Hindlimb muscle (tissue), 1 donor: Measurements from ENCODE around the gene TBC1D22B. TPM values are rescaled to one million over a fixed set of nuclear protein-coding genes. Genes with fewer than 3 reads are reported as not detected.

Experiments used
- DNase-seq: peaks from one replicate; pipeline ENCODE4 v3.0.0-alpha.2; 2013
- polyA plus RNA-seq: library from polyadenylated mRNA; unstranded; fragments of 120-200 nt; gene quantifications from one replicate; pipeline ENCODE4 v1.2.1, GENCODE V29; 2013; ENCODE audit not compliant: insufficient read length

The TBC1D22B gene
- polyA plus RNA-seq, 1 donor, result 6.8 TPM

GRCh38 chr6:37362101-37362828 is 104.7 kb downstream of the TBC1D22B start:
- no peak for DNase-seq

GRCh38 chr6:37365791-37366190 is 108.2 kb downstream of the TBC1D22B start:
- DNase-seq, result no peak

GRCh38 chr6:37366910-37367309 is 109.3 kb downstream of the TBC1D22B start:
- no peak for DNase-seq

GRCh38 chr6:37368961-37369320 is 111.4 kb downstream of the TBC1D22B start:
- DNase-seq, result no peak

GRCh38 chr6:37369321-37370201 is 112.0 kb downstream of the TBC1D22B start:
- DNase-seq, result no peak

- no peak for DNase-seq
Measured at GRCh38 chr6:37371154-37372083, 113.8 kb downstream of the TBC1D22B start.

GRCh38 chr6:37372116-37372515 is 114.5 kb downstream of the TBC1D22B start:
- no peak for DNase-seq

GRCh38 chr6:37373822-37374471 is 116.4 kb downstream of the TBC1D22B start:
- DNase-seq, result no peak

- no peak for DNase-seq
Measured at GRCh38 chr6:37375376-37375775, 117.8 kb downstream of the TBC1D22B start.

GRCh38 chr6:37376078-37376743 is 118.6 kb downstream of the TBC1D22B start:
- no peak for DNase-seq

- no peak for DNase-seq
Measured at GRCh38 chr6:37381579-37381978, 124.0 kb downstream of the TBC1D22B start.

Other genes with a start within 250 kb of the TBC1D22B start
- gene PIM1, start 87.6 kb upstream of the TBC1D22B start, polyA plus RNA-seq, result 21.7 TPM
- 0.72 TPM for gene TMEM217, start 372 bp downstream of the TBC1D22B start, polyA plus RNA-seq
- gene RNF8, start 96.2 kb downstream of the TBC1D22B start, polyA plus RNA-seq, result 14.7 TPM
- 33.0 TPM for gene CMTR1, start 175.4 kb downstream of the TBC1D22B start, polyA plus RNA-seq
- gene CCDC167, start 242.1 kb downstream of the TBC1D22B start, polyA plus RNA-seq, result 19.1 TPM